ENCODE results near the gene PTMS.

- TF ChIP-seq, protein P1, sequence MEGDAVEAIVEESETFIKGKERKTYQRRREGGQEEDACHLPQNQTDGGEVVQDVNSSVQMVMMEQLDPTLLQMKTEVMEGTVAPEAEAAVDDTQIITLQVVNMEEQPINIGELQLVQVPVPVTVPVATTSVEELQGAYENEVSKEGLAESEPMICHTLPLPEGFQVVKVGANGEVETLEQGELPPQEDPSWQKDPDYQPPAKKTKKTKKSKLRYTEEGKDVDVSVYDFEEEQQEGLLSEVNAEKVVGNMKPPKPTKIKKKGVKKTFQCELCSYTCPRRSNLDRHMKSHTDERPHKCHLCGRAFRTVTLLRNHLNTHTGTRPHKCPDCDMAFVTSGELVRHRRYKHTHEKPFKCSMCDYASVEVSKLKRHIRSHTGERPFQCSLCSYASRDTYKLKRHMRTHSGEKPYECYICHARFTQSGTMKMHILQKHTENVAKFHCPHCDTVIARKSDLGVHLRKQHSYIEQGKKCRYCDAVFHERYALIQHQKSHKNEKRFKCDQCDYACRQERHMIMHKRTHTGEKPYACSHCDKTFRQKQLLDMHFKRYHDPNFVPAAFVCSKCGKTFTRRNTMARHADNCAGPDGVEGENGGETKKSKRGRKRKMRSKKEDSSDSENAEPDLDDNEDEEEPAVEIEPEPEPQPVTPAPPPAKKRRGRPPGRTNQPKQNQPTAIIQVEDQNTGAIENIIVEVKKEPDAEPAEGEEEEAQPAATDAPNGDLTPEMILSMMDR (IDR thresholded peaks at IDR 0.05): no peak
- no peak for TF ChIP-seq POLR2A (IDR thresholded peaks at IDR 0.05)
These were observed 11.8 kb upstream of the PTMS start for GRCh38 chr12:6754411-6754810.

All from Peyer's patch (tissue), 4 donors.